Transverse colon (tissue), 4 donors: ENCODE measurements around the gene TMEM156.

ENCODE experiments used
- CTCF ChIP-seq, 5 experiments: fragments of 200-600 bp in 3 of 5; fragments of 450-650 bp in 2 of 5; sonication (generic) in 3 of 5; IDR thresholded peaks; 1 replicate in 2 of 5; 2 replicates in 3 of 5; pipeline ENCODE4 v1.5.1; 2016 to 2017; ENCODE audit warnings: antibody characterized with exemption in 5 of 5, inconsistent platforms in 3 of 5, mild to moderate bottlenecking in 2 of 5, moderate library complexity in 1 of 5
- POLR2A ChIP-seq: fragments of 450-650 bp; IDR thresholded peaks from one replicate; pipeline ENCODE4 v1.6.1; 2016; ENCODE audit warnings: antibody characterized with exemption, mild to moderate bottlenecking, moderate library complexity
- POLR2AphosphoS5 ChIP-seq, 3 donors: sonication (generic); formaldehyde crosslinking; IDR thresholded peaks; one replicate each; pipeline ENCODE4 v1.6.1; 2016; ENCODE audit warnings: antibody characterized with exemption in 3 of 3

- no peak for TF ChIP-seq CTCF (IDR thresholded peaks at IDR 0.05)
- no peak for TF ChIP-seq POLR2AphosphoS5 (IDR thresholded peaks at IDR 0.05)
- TF ChIP-seq POLR2A, result no peak
Measured at GRCh38 chr4:39048311-39048710, 16.1 kb upstream of the TMEM156 start.
